AG09309 (cell line): ENCODE results near the gene UST.
"Not testable (repeated sequence)": the region's sequence is repeated elsewhere in the genome, so short reads cannot be mapped to it uniquely, and the experiment has no call there.

ENCODE experiments used
- DNase-seq: peaks from one replicate; pipeline ENCODE4 v3.0.0-alpha.2; 2010; ENCODE audit warnings: low read depth
- H3K4me3 ChIP-seq: 2 replicates; pipeline ENCODE4 v1.5.1; 2011; ENCODE audit warnings: mild to moderate bottlenecking, low read depth, low read length, moderate library complexity; ENCODE audit not compliant: control insufficient read depth
- CTCF ChIP-seq: IDR thresholded peaks from 2 replicates; pipeline ENCODE4 v1.5.1; 2011; ENCODE audit warnings: mild to moderate bottlenecking, low read depth, low read length, inconsistent platforms; ENCODE audit not compliant: insufficient read depth, control insufficient read depth; ENCODE audit errors: missing control alignments

The UST gene

GRCh38 chr6:148775161-148775560 is 28.3 kb downstream of the UST start:
- DNase-seq, result no peak
- no peak for TF ChIP-seq CTCF
- H3K4me3 ChIP-seq, result no peak overlapping the region

GRCh38 chr6:148776321-148777308 is 29.8 kb downstream of the UST start:
- TF ChIP-seq CTCF, result no peak
- peak; percentile 61 for DNase-seq
- peak overlapping the region; percentile 24 for H3K4me3 ChIP-seq

GRCh38 chr6:148779142-148779562 is 32.3 kb downstream of the UST start:
- H3K4me3 ChIP-seq, result no peak overlapping the region
- TF ChIP-seq CTCF, result no peak
- DNase-seq, result no peak

GRCh38 chr6:148780423-148780822 is 33.6 kb downstream of the UST start:
- not testable (repeated sequence) for DNase-seq, H3K4me3 ChIP-seq

- TF ChIP-seq CTCF, result no peak
- H3K4me3 ChIP-seq, result no peak overlapping the region
- no peak for DNase-seq
Measured at GRCh38 chr6:148780918-148781436, 34.1 kb downstream of the UST start.

- DNase-seq, result no peak
- no peak for TF ChIP-seq CTCF
- H3K4me3 ChIP-seq, result no peak overlapping the region
Measured at GRCh38 chr6:148789948-148790347, 43.1 kb downstream of the UST start.

- no peak overlapping the region for H3K4me3 ChIP-seq
- no peak for TF ChIP-seq CTCF
- no peak for DNase-seq
Measured at GRCh38 chr6:148790404-148790803, 43.6 kb downstream of the UST start.
